Choroid plexus epithelial cell (primary cell): Measurements from ENCODE around the gene HELB.

Source experiments
- DNase-seq: peaks from one replicate; pipeline ENCODE4 v3.0.0-alpha.2; 2010; ENCODE audit warnings: low read depth
- H3K4me3 ChIP-seq: 2 replicates; pipeline ENCODE4 v1.5.1; 2011; ENCODE audit warnings: low read depth, mild to moderate bottlenecking, control low read depth, low read length, moderate library complexity
- CTCF ChIP-seq: conservative IDR thresholded peaks from 2 replicates; pipeline ENCODE4 v1.5.1; 2011; ENCODE audit warnings: low read depth, mild to moderate bottlenecking, control low read depth, inconsistent platforms, low read length, moderate library complexity

Gene HELB

GRCh38 chr12:66367015-66367667 is 64.8 kb downstream of the HELB start:
- H3K4me3 ChIP-seq, result no peak overlapping the region
- no peak for DNase-seq
- no peak for TF ChIP-seq CTCF

GRCh38 chr12:66371982-66372381 is 69.7 kb downstream of the HELB start:
- no peak overlapping the region for H3K4me3 ChIP-seq
- TF ChIP-seq CTCF, result no peak
- no peak for DNase-seq

GRCh38 chr12:66375560-66375959 is 73.3 kb downstream of the HELB start:
- DNase-seq, result no peak
- TF ChIP-seq CTCF, result no peak
- no peak overlapping the region for H3K4me3 ChIP-seq

GRCh38 chr12:66379616-66380015 is 77.3 kb downstream of the HELB start:
- no peak for DNase-seq
- no peak overlapping the region for H3K4me3 ChIP-seq

GRCh38 chr12:66380769-66381535 is 78.7 kb downstream of the HELB start:
- H3K4me3 ChIP-seq, result no peak overlapping the region
- no peak for TF ChIP-seq CTCF
- DNase-seq, result peak; percentile 4

More at GRCh38 chr12:66379616-66380015, 77.3 kb downstream of the HELB start:
- no peak for TF ChIP-seq CTCF

- TF ChIP-seq CTCF, result no peak
- H3K4me3 ChIP-seq, result no peak overlapping the region
- DNase-seq, result peak; percentile 12
Observed at GRCh38 chr12:66387117-66387516, 84.8 kb downstream of the HELB start.
